Measurements from ENCODE around the gene TOGARAM1. TPM values are rescaled to one million over a fixed set of nuclear protein-coding genes. Genes with fewer than 3 reads are reported as not detected.
A peak's percentile ranks its signal among the peaks of the same experiment; 100 is the strongest.

TOGARAM1 gene
- total and polyA plus RNA-seq, 2 experiments from 2014 or later = 10.5 to 12.2 TPM

DNA sequence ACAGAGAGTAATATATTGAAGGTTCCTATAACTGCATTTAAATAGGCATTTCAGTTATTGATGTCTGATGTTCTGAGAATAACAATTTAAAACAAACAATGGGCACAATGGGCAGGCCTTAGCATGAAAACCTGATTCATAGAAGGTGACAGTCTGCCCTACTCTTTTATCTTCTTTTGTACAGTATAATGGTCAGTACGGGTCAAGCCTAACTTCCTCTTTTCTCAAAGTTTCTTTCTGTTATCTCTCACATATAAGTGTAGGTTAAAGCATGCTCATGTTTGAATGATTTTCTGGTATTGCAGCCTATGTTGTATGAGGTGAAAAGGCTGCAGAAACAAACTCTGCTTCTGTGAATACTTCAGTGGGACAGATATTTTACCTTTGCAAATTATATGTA, 158.1 kb downstream of the TOGARAM1 start:
- TF ChIP-seq EZH2phosphoT487 (IDR thresholded peaks at IDR 0.05; ENCODE audit: insufficient read depth, low read depth) (no peak), EZH2 (IDR thresholded peaks at IDR 0.05; ENCODE audit: insufficient read depth, poor library complexity, severe bottlenecking) (no peak)
- 91 to 98% methylated on average over 1 of the region's 1 CpG for WGBS, 2 experiments (ENCODE audit: low coverage in 1 of 2, low lambda C conversion rate in 2 of 2, missing lambda C conversion rate in 2 of 2)
- Histone ChIP-seq H4K20me1 (ENCODE audit: insufficient read depth) (no peaks in the 10 kb centered on the region), H3K9ac (no peak overlapping the region), H3K27ac (no peak overlapping the region), H3K36me3 (ENCODE audit: low read depth) (peaks cover 88% of the 10 kb centered on the region), H3K4me2 (ENCODE audit: unreplicated experiment) (no peak overlapping the region), H3K9me2 (ENCODE audit: insufficient read depth) (no peaks in the 10 kb centered on the region), H3K27me3 (replicated peaks; ENCODE audit: insufficient read depth) (no peaks in the 10 kb centered on the region), H3K9me3 (ENCODE audit: low read depth) (no peaks in the 10 kb centered on the region), H2AFZ (no peak overlapping the region), H3K79me2 (ENCODE audit: insufficient read depth) (peaks cover 45% of the 10 kb centered on the region), H3F3A (ENCODE audit: insufficient read depth) (peaks cover 21% of the 10 kb centered on the region), H3K4me3 (no peak overlapping the region), H3K4me1 (ENCODE audit: insufficient read depth) (no peaks in the 10 kb centered on the region)
- in situ Hi-C loops (cut with MboI) = no loop called here
- DNase-seq = no peak

- peaks cover 71% of the 10 kb centered on the region for H3K36me3 ChIP-seq (ENCODE audit: low read depth)
- H4K20me1 ChIP-seq (ENCODE audit: insufficient read depth) = no peaks in the 10 kb centered on the region
- peaks cover 38% of the 10 kb centered on the region for H3K79me2 ChIP-seq (ENCODE audit: insufficient read depth)
- H3K9ac ChIP-seq = no peak overlapping the region
- TF ChIP-seq EZH2 (IDR thresholded peaks at IDR 0.05; ENCODE audit: insufficient read depth, poor library complexity, severe bottlenecking) = no peak
- no peak for TF ChIP-seq EZH2phosphoT487 (IDR thresholded peaks at IDR 0.05; ENCODE audit: insufficient read depth, low read depth)
- H3K4me3 ChIP-seq = no peak overlapping the region
- no peaks in the 10 kb centered on the region for H3K27me3 ChIP-seq (replicated peaks; ENCODE audit: insufficient read depth)
- H3K27ac ChIP-seq = no peak overlapping the region
- H3K4me1 ChIP-seq (ENCODE audit: insufficient read depth) = no peaks in the 10 kb centered on the region
- no peak overlapping the region for H2AFZ ChIP-seq
- no peaks in the 10 kb centered on the region for H3K9me2 ChIP-seq (ENCODE audit: insufficient read depth)
- peaks cover 23% of the 10 kb centered on the region for H3F3A ChIP-seq (ENCODE audit: insufficient read depth)
- no peak overlapping the region for H3K4me2 ChIP-seq (ENCODE audit: unreplicated experiment)
- 95 to 97% methylated on average over 3 of the region's 3 CpGs for WGBS, 2 experiments (ENCODE audit: low coverage in 1 of 2, low lambda C conversion rate in 2 of 2, missing lambda C conversion rate in 2 of 2)
- in situ Hi-C loops (cut with MboI) = no loop called here
- DNase-seq = no peak
- H3K9me3 ChIP-seq (ENCODE audit: low read depth) = no peaks in the 10 kb centered on the region
Observed at GRCh38 chr14:45123271-45123670, 161.3 kb downstream of the TOGARAM1 start.

Small RNAs within 50 kb of the gene (small RNA-seq; reads per million reads assigned to genes)
- gene RF00151 (ENCODE audit: low read depth, low replicate concordance) = not detected
- gene SNORD127 (ENCODE audit: low read depth, low replicate concordance) = 678 reads per million, percentile 99 among the genes with 10 or more reads in this experiment

Other genes with a start within 250 kb of the TOGARAM1 start
- gene KLHL28, start 243 bp upstream of the TOGARAM1 start, total RNA-seq (2014; rRNA removed; shearing (Covaris generic)) = 10.3 and 11.9 TPM in 2 replicates
- gene KLHL28, start 243 bp upstream of the TOGARAM1 start, polyA plus RNA-seq (2016; fragmentation: Nextera tagmentation; extraction: Ambion mirVana) = 10.9 and 13.1 TPM in 2 replicates
- 18.6 and 36.8 TPM in 2 replicates for gene PRPF39, start 121.9 kb downstream of the TOGARAM1 start, total RNA-seq (2014; rRNA removed; shearing (Covaris generic))
- 17.5 and 19.8 TPM in 2 replicates for gene PRPF39, start 121.9 kb downstream of the TOGARAM1 start, polyA plus RNA-seq (2016; fragmentation: Nextera tagmentation; extraction: Ambion mirVana)
- gene FKBP3, start 172.3 kb downstream of the TOGARAM1 start, total RNA-seq (2014; rRNA removed; shearing (Covaris generic)) = 28.3 and 40.9 TPM in 2 replicates
- gene FKBP3, start 172.3 kb downstream of the TOGARAM1 start, polyA plus RNA-seq (2016; fragmentation: Nextera tagmentation; extraction: Ambion mirVana) = 124 and 125 TPM in 2 replicates
- gene FANCM, start 173.7 kb downstream of the TOGARAM1 start, total RNA-seq (2014; rRNA removed; shearing (Covaris generic)) = 4.6 and 6.7 TPM in 2 replicates
- 3.0 and 4.1 TPM in 2 replicates for gene FANCM, start 173.7 kb downstream of the TOGARAM1 start, polyA plus RNA-seq (2016; fragmentation: Nextera tagmentation; extraction: Ambion mirVana)

Measured in GM23248 (cell line).